Measurements from ENCODE around the gene PACSIN1. TPM values are rescaled to one million over a fixed set of nuclear protein-coding genes. Genes with fewer than 3 reads are reported as not detected.

Gene PACSIN1
- total and polyA plus RNA-seq, 2 experiments from 2014 or later, result 12.1 to 20.3 TPM

- Histone ChIP-seq H3K4me3 (peak overlapping the region; percentile 91), H3K27me3 (no peaks in the 10 kb centered on the region), H3K9me3 (ENCODE audit: low read depth) (no peaks in the 10 kb centered on the region), H3K27ac (peak overlapping the region; percentile 83), H3K4me1 (ENCODE audit: low read depth) (peaks cover 9% of the 10 kb centered on the region), H3K36me3 (peaks cover 38% of the 10 kb centered on the region)
- TF ChIP-seq CTCF (IDR thresholded peaks at IDR 0.05; ENCODE audit: low read depth, low read length), result no peak
- no peak for DNase-seq (ENCODE audit: low read depth in 1 of 2, low spot score in 1 of 2)
Observed at GRCh38 chr6:34425132-34425497, 40.8 kb upstream of the PACSIN1 start.

- peaks cover 33% of the 10 kb centered on the region for H3K36me3 ChIP-seq
- H3K4me3 ChIP-seq, result peak within 1 kb of the TSS; percentile 91
- no peak for TF ChIP-seq CTCF (IDR thresholded peaks at IDR 0.05; ENCODE audit: low read depth, low read length)
- no peaks in the 10 kb centered on the region for H3K9me3 ChIP-seq (ENCODE audit: low read depth)
- H3K4me1 ChIP-seq (ENCODE audit: low read depth), result peaks cover 9% of the 10 kb centered on the region
- peak within 1 kb of the TSS; percentile 83 for H3K27ac ChIP-seq
- DNase-seq (ENCODE audit: low read depth in 1 of 2, low spot score in 1 of 2), result peak; percentile 96
- H3K27me3 ChIP-seq, result no peaks in the 10 kb centered on the region
Observed at GRCh38 chr6:34425498-34426410, 40.1 kb upstream of the PACSIN1 start, which contains the start of gene RPS10. Gene RPS10, minus strand, starts transcription at chr6:34426069. Its CDS starts 848 bp downstream, at chr6:34425221.

- H3K36me3 ChIP-seq, result no peaks in the 10 kb centered on the region
- DNase-seq (ENCODE audit: low read depth in 1 of 2, low spot score in 1 of 2), result no peak
- no peak overlapping the region for H3K4me3 ChIP-seq
Observed at GRCh38 chr6:34435916-34436315, 30.0 kb upstream of the PACSIN1 start.

GRCh38 chr6:34436803-34437643 is 28.9 kb upstream of the PACSIN1 start:
- TF ChIP-seq CTCF (IDR thresholded peaks at IDR 0.05; ENCODE audit: low read depth, low read length), result no peak
- no peaks in the 10 kb centered on the region for H3K9me3 ChIP-seq (ENCODE audit: low read depth)
- DNase-seq (ENCODE audit: low read depth in 1 of 2, low spot score in 1 of 2), result no peak
- H3K27ac ChIP-seq, result no peak overlapping the region
- no peaks in the 10 kb centered on the region for H3K36me3 ChIP-seq
- H3K27me3 ChIP-seq, result no peaks in the 10 kb centered on the region
- no peaks in the 10 kb centered on the region for H3K4me1 ChIP-seq (ENCODE audit: low read depth)
- no peak overlapping the region for H3K4me3 ChIP-seq

More at GRCh38 chr6:34435916-34436315, 30.0 kb upstream of the PACSIN1 start:
- no peak overlapping the region for H3K27ac ChIP-seq
- no peaks in the 10 kb centered on the region for H3K27me3 ChIP-seq
- no peaks in the 10 kb centered on the region for H3K9me3 ChIP-seq (ENCODE audit: low read depth)
- no peaks in the 10 kb centered on the region for H3K4me1 ChIP-seq (ENCODE audit: low read depth)
- TF ChIP-seq CTCF (IDR thresholded peaks at IDR 0.05; ENCODE audit: low read depth, low read length), result no peak

- H3K4me3 ChIP-seq, result no peak overlapping the region
- H3K27me3 ChIP-seq, result no peaks in the 10 kb centered on the region
- DNase-seq (ENCODE audit: low read depth in 1 of 2, low spot score in 1 of 2), result no peak
- H3K9me3 ChIP-seq (ENCODE audit: low read depth), result no peaks in the 10 kb centered on the region
- no peak for TF ChIP-seq CTCF (IDR thresholded peaks at IDR 0.05; ENCODE audit: low read depth, low read length)
- H3K4me1 ChIP-seq (ENCODE audit: low read depth), result no peaks in the 10 kb centered on the region
- no peak overlapping the region for H3K27ac ChIP-seq
- H3K36me3 ChIP-seq, result no peaks in the 10 kb centered on the region
Observed at GRCh38 chr6:34437644-34437970, 28.3 kb upstream of the PACSIN1 start.
